ENCODE results near the gene MARK4.

The MARK4 gene

GRCh38 chr19:45275370-45275971, 24.4 kb downstream of the MARK4 start:
- TF ChIP-seq USF1 (IDR thresholded peaks at IDR 0.05) (peak; percentile 38; the same call in 1 of the 2 replicates), TAF1 (IDR thresholded peaks at IDR 0.05; ENCODE audit: low read depth) (no peak), NFIC (IDR thresholded peaks at IDR 0.05) (peak; percentile 48; the same call in 1 of the 2 replicates)

- TF ChIP-seq TEAD4 (IDR thresholded peaks at IDR 0.05) (no peak), CEBPB (IDR thresholded peaks at IDR 0.05) (no peak), NFIC (IDR thresholded peaks at IDR 0.05) (no peak), USF1 (IDR thresholded peaks at IDR 0.05) (no peak), MAX (IDR thresholded peaks at IDR 0.05) (no peak), REST (IDR thresholded peaks at IDR 0.05; ENCODE audit: low read depth) (no peak)
Observed at GRCh38 chr19:45276284-45276687, 25.2 kb downstream of the MARK4 start.

GRCh38 chr19:45278087-45278486, 27.0 kb downstream of the MARK4 start:
- TF ChIP-seq REST (IDR thresholded peaks at IDR 0.05; ENCODE audit: low read depth) (no peak), CEBPB (IDR thresholded peaks at IDR 0.05) (no peak), CREB1 (IDR thresholded peaks at IDR 0.05; ENCODE audit: low read depth) (no peak)

GRCh38 chr19:45279587-45280192, 28.6 kb downstream of the MARK4 start:
- no peak for TF ChIP-seq FOXM1 (IDR thresholded peaks at IDR 0.05; ENCODE audit: borderline replicate concordance, low read depth)
- no peak for TF ChIP-seq EP300 (IDR thresholded peaks at IDR 0.05; ENCODE audit: borderline replicate concordance)
- no peak for TF ChIP-seq USF1 (IDR thresholded peaks at IDR 0.05)
- no peak for TF ChIP-seq REST (IDR thresholded peaks at IDR 0.05; ENCODE audit: low read depth)
- TF ChIP-seq CREB1 (IDR thresholded peaks at IDR 0.05; ENCODE audit: low read depth), result no peak
- TF ChIP-seq TAF1 (IDR thresholded peaks at IDR 0.05; ENCODE audit: low read depth), result no peak
- no peak for TF ChIP-seq MAX (IDR thresholded peaks at IDR 0.05)
- no peak for TF ChIP-seq TCF12 (IDR thresholded peaks at IDR 0.05; ENCODE audit: low read depth)
- TF ChIP-seq NFIC (IDR thresholded peaks at IDR 0.05), result no peak
- TF ChIP-seq RAD21 (IDR thresholded peaks at IDR 0.05; ENCODE audit: low read depth), result no peak
- no peak for TF ChIP-seq ZBTB7A (IDR thresholded peaks at IDR 0.05; ENCODE audit: low read depth)
- TF ChIP-seq TEAD4 (IDR thresholded peaks at IDR 0.05), result no peak
- TF ChIP-seq EGR1 (IDR thresholded peaks at IDR 0.05), result no peak
- no peak for TF ChIP-seq CEBPB (IDR thresholded peaks at IDR 0.05)
- TF ChIP-seq YY1 (IDR thresholded peaks at IDR 0.05; ENCODE audit: low read depth), result no peak
